Choroid plexus epithelial cell (primary cell): ENCODE measurements around the gene PANX1.

Source experiments
- DNase-seq: peaks from one replicate; pipeline ENCODE4 v3.0.0-alpha.2; 2010; ENCODE audit warnings: low read depth
- H3K4me3 ChIP-seq: 2 replicates; pipeline ENCODE4 v1.5.1; 2011; ENCODE audit warnings: low read depth, mild to moderate bottlenecking, control low read depth, low read length, moderate library complexity
- TF ChIP-seq, protein P1 (sequence below): conservative IDR thresholded peaks from 2 replicates; pipeline ENCODE4 v1.5.1; 2011; ENCODE audit warnings: low read depth, mild to moderate bottlenecking, control low read depth, inconsistent platforms, low read length, moderate library complexity

PANX1 gene

DNA sequence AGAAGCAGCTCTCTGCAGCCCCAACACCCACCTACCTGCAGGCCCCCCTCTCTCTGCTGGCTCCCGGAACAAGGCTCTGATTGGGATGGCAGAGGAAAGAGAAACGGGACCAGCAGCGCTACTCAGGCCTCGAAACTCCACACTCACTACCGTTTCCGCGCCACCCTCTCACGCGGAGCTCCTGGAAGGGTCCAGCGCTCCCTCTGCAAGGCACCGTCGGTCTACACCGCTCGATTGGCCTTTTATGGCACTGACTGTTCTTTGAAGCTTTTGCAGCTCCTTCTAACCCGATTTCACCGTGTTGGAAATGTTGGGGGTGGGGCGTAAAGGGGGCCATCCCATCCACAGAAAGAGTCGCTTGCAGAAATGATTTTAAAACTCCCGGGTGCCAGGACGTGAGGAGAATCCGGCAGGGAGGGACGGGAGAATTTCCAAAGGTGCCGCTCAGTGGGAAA is 323 bp upstream of the PANX1 start:
- DNase-seq, result peak; percentile 48
- peak overlapping the region; percentile 88 for H3K4me3 ChIP-seq
- TF ChIP-seq, protein P1, sequence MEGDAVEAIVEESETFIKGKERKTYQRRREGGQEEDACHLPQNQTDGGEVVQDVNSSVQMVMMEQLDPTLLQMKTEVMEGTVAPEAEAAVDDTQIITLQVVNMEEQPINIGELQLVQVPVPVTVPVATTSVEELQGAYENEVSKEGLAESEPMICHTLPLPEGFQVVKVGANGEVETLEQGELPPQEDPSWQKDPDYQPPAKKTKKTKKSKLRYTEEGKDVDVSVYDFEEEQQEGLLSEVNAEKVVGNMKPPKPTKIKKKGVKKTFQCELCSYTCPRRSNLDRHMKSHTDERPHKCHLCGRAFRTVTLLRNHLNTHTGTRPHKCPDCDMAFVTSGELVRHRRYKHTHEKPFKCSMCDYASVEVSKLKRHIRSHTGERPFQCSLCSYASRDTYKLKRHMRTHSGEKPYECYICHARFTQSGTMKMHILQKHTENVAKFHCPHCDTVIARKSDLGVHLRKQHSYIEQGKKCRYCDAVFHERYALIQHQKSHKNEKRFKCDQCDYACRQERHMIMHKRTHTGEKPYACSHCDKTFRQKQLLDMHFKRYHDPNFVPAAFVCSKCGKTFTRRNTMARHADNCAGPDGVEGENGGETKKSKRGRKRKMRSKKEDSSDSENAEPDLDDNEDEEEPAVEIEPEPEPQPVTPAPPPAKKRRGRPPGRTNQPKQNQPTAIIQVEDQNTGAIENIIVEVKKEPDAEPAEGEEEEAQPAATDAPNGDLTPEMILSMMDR, result peak; percentile 0

DNA sequence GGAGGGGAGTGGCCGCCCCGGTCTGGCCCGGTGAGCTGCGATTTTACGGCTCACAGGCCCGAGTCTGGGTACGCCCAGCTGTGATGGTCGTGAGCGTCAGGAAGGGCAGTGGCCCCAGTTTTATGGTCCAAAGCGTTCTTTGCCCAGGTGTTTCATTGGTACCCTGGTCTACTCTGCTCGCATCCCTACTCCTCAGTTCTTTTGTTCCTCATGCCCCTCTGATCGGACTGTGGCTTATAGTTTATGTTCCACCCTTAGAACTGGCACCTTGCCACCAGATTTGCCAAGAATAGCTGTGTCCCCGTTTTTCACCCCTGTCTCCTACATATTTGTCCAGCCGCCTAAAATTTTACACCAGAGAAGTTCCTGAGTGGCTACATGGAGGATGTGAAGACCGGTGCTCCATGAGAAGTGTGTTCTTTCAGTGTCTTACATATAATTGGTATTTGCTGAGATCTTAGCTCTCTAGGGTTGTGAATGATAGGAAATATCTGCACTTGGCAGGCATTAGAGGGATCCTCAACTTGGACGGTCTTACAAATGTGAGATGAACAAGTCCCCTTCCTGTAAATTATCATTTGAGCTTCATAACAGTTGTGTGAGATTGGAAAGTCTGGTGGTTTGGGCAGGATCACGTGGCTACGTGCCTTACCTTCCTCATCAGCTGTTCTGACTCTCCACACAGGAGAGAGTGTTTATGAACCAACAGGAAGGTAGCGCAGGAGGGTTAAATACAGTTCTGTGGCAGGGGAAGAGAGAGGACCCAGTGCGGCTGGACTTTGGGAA is 1.1 kb downstream of the PANX1 start:
- H3K4me3 ChIP-seq, result peak overlapping the region; percentile 88
- TF ChIP-seq, protein P1, result no peak
- DNase-seq, result no peak

DNA sequence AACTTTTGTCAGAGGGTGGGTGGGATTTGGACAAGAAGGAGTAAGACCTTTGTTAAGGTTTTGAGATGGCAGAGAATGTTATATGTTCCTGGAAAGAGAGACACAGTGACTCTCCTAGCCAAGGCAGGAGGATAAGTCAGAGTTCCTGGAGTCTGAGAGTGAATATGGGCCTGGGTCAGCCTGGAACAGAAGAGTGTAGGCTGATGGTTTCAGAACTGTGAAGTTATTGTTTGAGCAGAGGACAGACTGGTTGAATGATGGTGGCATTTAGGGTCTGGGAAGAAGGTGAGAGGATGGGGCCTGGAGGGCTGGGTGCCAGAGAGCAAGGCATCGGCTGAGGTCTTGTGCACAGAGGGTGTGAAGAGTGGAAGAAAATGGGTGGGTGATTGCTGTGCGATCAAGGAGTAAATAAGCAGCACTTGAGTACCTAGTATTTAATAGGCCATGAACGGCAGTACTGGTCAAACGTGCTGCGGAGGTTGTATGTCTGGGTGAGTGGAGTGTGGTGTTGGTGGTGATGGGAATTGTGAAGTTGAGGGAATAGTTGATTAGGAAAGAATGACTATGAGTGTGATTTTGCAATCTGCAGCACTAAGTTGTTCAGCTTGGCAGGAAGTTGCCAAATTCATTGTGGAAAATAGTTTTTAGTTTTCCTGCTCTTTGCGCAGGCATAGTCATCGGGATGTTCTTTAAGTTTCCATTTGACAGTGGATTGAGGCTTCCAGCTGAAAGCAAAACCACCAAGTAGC is 1.8 kb downstream of the PANX1 start:
- peak overlapping the region; percentile 88 for H3K4me3 ChIP-seq
- peak; percentile 94 for DNase-seq
- TF ChIP-seq, protein P1, result no peak

DNA sequence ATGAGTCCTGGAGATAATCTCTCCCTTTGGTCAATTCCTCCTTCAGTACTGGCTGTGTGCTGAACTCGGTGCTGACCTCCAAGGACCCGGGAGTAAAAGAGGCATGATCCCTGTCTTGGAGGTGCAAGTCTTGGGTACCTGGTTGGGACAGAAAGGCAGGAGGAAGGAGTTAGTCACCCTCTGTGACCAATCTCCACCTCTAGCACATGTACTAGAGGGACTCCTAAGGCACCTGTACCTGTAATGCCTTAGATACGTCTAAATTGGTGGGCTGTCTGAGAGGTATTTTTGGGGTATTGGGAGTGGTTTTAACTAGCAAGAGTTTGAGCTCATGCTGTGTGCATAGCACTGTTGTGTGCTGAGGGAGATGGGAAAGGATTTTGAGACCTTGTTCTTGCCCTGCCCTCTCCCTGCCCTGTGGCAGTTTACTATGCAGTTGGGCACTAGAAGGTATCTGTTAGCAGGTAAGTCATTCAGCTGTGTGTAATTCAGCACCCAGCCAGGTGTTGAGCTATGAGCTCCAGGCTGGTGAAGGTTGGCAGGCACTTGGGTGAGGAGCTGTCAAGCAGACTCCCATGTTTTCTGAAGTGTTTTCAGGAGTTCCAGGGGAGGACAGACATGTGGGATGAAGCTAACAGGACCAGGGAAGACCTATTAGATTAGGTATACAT is 2.5 kb downstream of the PANX1 start:
- no peak for DNase-seq
- TF ChIP-seq, protein P1, result no peak
- H3K4me3 ChIP-seq, result peak overlapping the region; percentile 88

DNA sequence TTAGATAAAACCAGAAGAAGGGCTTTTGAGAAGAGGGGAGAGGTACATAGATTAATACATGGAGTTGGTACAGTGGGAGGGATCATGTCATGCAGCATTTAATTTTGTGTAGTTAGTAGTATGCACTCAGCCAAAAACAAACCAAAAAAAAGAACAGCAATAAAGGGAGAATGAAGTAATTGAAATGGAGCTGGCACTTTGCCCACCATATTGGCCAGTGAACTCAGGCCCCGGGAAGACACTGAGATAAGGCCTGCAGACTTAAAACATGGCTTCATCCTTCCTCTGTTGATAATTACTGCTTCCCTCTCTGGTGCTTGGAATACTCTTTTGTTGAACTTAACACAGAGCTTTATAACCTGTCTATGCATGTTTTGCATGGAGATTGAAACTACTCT is 3.1 kb downstream of the PANX1 start:
- TF ChIP-seq, protein P1, result no peak
- no peak overlapping the region for H3K4me3 ChIP-seq
- peak; percentile 58 for DNase-seq

DNA sequence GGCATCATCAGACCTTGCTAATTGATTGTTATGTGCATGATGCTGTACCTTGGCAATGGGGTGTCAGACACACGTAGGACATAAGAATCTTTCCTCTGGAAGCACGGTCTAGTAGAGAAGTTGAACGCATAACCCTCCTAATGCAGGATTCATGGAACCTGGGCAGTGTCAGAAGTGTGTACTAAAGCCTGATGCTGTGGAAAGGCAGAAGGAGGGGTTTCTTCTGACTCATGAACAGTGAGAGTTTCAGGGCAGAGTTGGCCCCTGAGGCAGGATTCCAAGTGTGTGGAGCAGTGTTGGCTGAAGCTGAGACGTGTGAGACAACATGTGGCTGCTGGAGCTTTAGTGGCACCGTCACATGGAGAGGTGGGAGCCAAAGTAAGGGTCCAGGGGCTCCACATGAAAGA is 3.5 kb downstream of the PANX1 start:
- peak; percentile 86 for DNase-seq
- TF ChIP-seq, protein P1, result no peak
- no peak overlapping the region for H3K4me3 ChIP-seq
